Breast epithelium (tissue), 4 donors: ENCODE results near the gene TCEAL5. TPM values are rescaled to one million over a fixed set of nuclear protein-coding genes. Genes with fewer than 3 reads are reported as not detected.
"Not testable (repeated sequence)": the region's sequence is repeated elsewhere in the genome, so short reads cannot be mapped to it uniquely, and the experiment has no call there.

ENCODE experiments used
- DNase-seq, 2 donors: peaks; one replicate each; pipeline ENCODE4 v3.0.0-alpha.2; 2019; ENCODE audit warnings: low spot score in 2 of 2
- H3K27ac ChIP-seq, 2 donors: fragments of 200-600 bp; sonication (generic) in 1 of 2; one replicate each; pipeline ENCODE4 v1.5.1; 2016 to 2019; ENCODE audit warnings: mild to moderate bottlenecking in 1 of 2
- H3K27me3 ChIP-seq, 2 donors: fragments of 200-600 bp; sonication (generic) in 1 of 2; one replicate each; pipeline versions ENCODE4 v1.5.1 to v1.6.0; 2017 to 2019; ENCODE audit warnings: control low read depth in 1 of 2, mild to moderate bottlenecking in 1 of 2
- H3K36me3 ChIP-seq: fragments of 200-600 bp; one replicate; pipeline ENCODE4 v1.5.1; 2019
- H3K4me1 ChIP-seq, 2 donors: fragments of 200-600 bp; sonication (generic); one replicate each; pipeline ENCODE4 v1.5.1; 2016 to 2019; ENCODE audit warnings: control low read depth in 1 of 2
- H3K4me3 ChIP-seq, 3 donors: fragments of 200-600 bp; sonication (generic); 1 replicate in 2 of 3; 2 replicates in 1 of 3; pipeline ENCODE4 v1.5.1; 2016 to 2019; ENCODE audit warnings: mild to moderate bottlenecking in 3 of 3, moderate library complexity in 2 of 3
- H3K9me3 ChIP-seq, 2 donors: fragments of 200-600 bp; sonication (generic) in 1 of 2; one replicate each; pipeline ENCODE4 v1.5.1; 2016 to 2019; ENCODE audit warnings: control low read depth in 1 of 2
- POLR2A ChIP-seq: fragments of 450-650 bp; IDR thresholded peaks from one replicate; pipeline ENCODE4 v1.6.1; 2016; ENCODE audit warnings: antibody characterized with exemption, mild to moderate bottlenecking, moderate library complexity
- POLR2AphosphoS5 ChIP-seq, 3 donors: sonication (generic); formaldehyde crosslinking; IDR thresholded peaks; one replicate each; pipeline ENCODE4 v1.6.1; 2017; ENCODE audit warnings: antibody characterized with exemption in 3 of 3
- intact Hi-C: fragments of 100-400 bp; cut with DNase I; formaldehyde crosslinking; loops from one replicate; pipeline ENCODE4 v1.15.1; 2023; ENCODE audit warnings: low total_unique reads
- total RNA-seq, 3 donors: library from RNA; depleted of rRNA; stranded (reverse); fragments of >200 nt; gene quantifications; one replicate each; pipeline ENCODE4 v1.1.0, GENCODE V29; 2016
- TF ChIP-seq, protein P1 (sequence below), 3 donors: fragments of 450-650 bp; IDR thresholded peaks; one replicate each; pipeline ENCODE4 v1.5.1; 2016 to 2017; ENCODE audit warnings: antibody characterized with exemption in 3 of 3, mild to moderate bottlenecking in 3 of 3, moderate library complexity in 3 of 3

Gene TCEAL5
- total RNA-seq, 3 donors from 2014 or later = 0.88 to 1.3 TPM; not detected in 1

DNA sequence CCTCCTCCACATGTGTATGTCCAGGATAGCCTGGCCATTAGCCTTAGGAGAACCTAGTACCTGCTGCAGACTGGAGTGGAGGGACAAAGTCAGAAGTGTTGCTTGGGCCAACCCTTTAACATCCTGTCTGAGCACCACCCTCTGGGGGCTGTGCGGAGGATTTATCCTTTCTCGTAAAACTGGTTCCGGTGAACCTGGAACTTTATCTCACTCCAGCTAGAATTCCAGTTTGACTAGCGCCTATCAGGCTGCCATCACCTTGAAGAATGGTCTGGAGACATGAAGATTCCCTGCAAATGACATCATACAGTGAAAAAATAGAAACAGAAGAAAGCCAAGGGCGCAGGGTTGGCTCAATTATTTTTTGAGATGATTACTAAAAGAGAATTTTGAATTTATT is 25.6 kb downstream of the TCEAL5 start:
- Histone ChIP-seq H3K4me1 (no peaks in the 10 kb centered on the region), H3K36me3 (no peaks in the 10 kb centered on the region), H3K4me3 (no peak overlapping the region), H3K9me3 (no peaks in the 10 kb centered on the region), H3K27ac (peak overlapping the region in 1 of 2 donors; percentile 0), H3K27me3 (peaks cover 0 to 24% of the 10 kb centered on the region in 2 donors)
- DNase-seq = no peak
- TF ChIP-seq POLR2A (no peak), POLR2AphosphoS5 (IDR thresholded peaks at IDR 0.05) (no peak)
- TF ChIP-seq, protein P1, sequence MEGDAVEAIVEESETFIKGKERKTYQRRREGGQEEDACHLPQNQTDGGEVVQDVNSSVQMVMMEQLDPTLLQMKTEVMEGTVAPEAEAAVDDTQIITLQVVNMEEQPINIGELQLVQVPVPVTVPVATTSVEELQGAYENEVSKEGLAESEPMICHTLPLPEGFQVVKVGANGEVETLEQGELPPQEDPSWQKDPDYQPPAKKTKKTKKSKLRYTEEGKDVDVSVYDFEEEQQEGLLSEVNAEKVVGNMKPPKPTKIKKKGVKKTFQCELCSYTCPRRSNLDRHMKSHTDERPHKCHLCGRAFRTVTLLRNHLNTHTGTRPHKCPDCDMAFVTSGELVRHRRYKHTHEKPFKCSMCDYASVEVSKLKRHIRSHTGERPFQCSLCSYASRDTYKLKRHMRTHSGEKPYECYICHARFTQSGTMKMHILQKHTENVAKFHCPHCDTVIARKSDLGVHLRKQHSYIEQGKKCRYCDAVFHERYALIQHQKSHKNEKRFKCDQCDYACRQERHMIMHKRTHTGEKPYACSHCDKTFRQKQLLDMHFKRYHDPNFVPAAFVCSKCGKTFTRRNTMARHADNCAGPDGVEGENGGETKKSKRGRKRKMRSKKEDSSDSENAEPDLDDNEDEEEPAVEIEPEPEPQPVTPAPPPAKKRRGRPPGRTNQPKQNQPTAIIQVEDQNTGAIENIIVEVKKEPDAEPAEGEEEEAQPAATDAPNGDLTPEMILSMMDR (IDR thresholded peaks at IDR 0.05) = no peak
- intact Hi-C loops = no loop called here

DNA sequence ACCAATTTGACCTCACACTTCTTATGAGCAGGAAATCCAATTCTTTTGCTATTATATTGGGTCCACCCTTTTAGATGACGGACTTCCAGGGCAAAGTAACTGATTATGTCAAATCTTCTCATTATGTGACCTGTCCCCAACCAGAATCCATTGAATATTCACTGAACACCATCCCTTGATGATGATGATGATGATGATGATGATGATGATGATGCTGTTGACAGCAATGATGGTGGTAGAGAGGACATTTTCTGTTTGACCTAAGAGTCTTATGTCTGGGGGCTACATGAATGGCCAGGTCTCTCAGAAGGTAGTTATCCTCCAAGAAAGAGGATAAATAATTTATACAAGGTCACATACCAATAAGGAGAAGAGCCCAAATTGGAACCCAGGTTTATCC is 26.7 kb downstream of the TCEAL5 start:
- Histone ChIP-seq H3K27ac (no peak overlapping the region), H3K27me3 (peaks cover 0 to 15% of the 10 kb centered on the region in 2 donors), H3K4me1 (no peaks in the 10 kb centered on the region), H3K36me3 (no peaks in the 10 kb centered on the region), H3K4me3 (no peak overlapping the region), H3K9me3 (no peaks in the 10 kb centered on the region)
- DNase-seq = no peak
- intact Hi-C loops = no loop called here
- TF ChIP-seq POLR2AphosphoS5 (IDR thresholded peaks at IDR 0.05) (no peak), POLR2A (no peak)
- TF ChIP-seq, protein P1 (IDR thresholded peaks at IDR 0.05) = no peak

DNA sequence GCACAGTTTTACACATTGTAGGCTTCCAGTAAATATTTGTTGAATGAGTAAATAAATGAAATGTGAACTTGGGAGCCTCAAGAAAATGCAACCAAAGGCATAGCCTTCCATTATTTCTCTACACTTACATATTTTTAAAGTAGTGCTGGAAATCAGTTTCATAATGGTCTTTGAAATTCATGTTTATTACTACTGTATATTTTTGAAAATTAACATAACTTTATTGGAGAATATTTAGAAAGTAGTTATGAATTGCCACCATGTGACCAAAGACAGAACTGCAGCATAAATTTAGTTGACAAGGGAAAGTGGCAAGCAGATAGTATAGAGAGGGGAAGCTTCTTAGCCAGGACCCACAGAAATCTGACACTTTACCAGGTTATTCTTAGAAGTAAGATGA is 28.0 kb downstream of the TCEAL5 start:
- no peak for DNase-seq
- no peak overlapping the region for H3K4me3 ChIP-seq
- no peaks in the 10 kb centered on the region for H3K36me3 ChIP-seq
- TF ChIP-seq POLR2AphosphoS5 (IDR thresholded peaks at IDR 0.05) (no peak), POLR2A (no peak)
- TF ChIP-seq, protein P1 (IDR thresholded peaks at IDR 0.05) = peak in 1 of 3 donors; percentile 24
- H3K27me3 ChIP-seq = peaks cover 0 to 11% of the 10 kb centered on the region in 2 donors
- H3K9me3 ChIP-seq = no peaks in the 10 kb centered on the region
- no peak overlapping the region for H3K27ac ChIP-seq
- intact Hi-C loops = no loop called here
- no peaks in the 10 kb centered on the region for H3K4me1 ChIP-seq

DNA sequence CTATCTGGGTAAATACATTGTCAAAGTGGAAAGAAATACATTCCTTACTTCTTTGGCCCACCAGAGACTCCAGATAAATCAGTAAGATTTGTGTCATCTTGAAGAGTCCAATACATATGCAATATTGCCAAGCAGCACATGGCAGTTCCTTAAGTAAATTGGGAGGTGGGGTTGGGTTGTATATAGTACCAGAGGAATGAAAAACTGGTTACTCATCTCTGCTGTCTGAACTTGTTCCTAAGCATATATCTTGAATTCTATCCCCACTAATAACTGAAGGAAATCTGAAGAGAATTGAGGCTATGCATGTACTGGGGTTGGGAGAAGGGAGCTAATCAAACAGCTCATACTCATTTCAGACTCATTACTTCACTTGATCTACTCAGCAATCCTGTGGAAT is 36.4 kb downstream of the TCEAL5 start:
- DNase-seq = no peak
- H3K27me3 ChIP-seq = peaks cover 0 to 29% of the 10 kb centered on the region in 2 donors
- no peaks in the 10 kb centered on the region for H3K36me3 ChIP-seq
- TF ChIP-seq POLR2AphosphoS5 (IDR thresholded peaks at IDR 0.05) = no peak
- no peak for TF ChIP-seq POLR2A
- TF ChIP-seq, protein P1 (IDR thresholded peaks at IDR 0.05) = no peak
- H3K9me3 ChIP-seq = no peaks in the 10 kb centered on the region
- no peaks in the 10 kb centered on the region for H3K4me1 ChIP-seq
- intact Hi-C loops = no loop called here
- H3K27ac ChIP-seq = no peak overlapping the region
- H3K4me3 ChIP-seq = no peak overlapping the region

DNA sequence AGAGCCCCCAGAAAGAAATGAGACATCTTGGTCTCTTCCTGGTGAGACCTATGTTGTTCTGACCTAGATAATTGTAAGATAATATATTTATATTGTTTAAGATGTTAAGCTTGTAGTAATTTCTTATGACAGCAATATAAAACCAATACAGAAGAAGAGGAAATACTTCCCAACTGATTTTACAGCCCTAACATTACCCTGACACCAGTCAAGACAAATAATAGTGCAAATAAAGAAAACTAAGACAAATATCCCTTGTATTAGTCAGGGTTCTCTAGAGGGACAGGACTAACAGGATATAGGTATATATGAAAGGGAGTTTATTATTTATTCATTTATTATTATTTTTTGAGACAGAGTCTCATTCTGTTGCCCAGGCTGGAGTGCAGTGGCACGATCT is 40.3 kb downstream of the TCEAL5 start:
- no peaks in the 10 kb centered on the region for H3K4me1 ChIP-seq
- TF ChIP-seq, protein P1 (IDR thresholded peaks at IDR 0.05) = no peak
- TF ChIP-seq POLR2A (no peak), POLR2AphosphoS5 (IDR thresholded peaks at IDR 0.05) (no peak)
- no peak overlapping the region for H3K27ac ChIP-seq
- H3K27me3 ChIP-seq = peaks cover 0 to 22% of the 10 kb centered on the region in 2 donors
- no peaks in the 10 kb centered on the region for H3K36me3 ChIP-seq
- DNase-seq = no peak
- no peaks in the 10 kb centered on the region for H3K9me3 ChIP-seq
- intact Hi-C loops = no loop called here
- no peak overlapping the region for H3K4me3 ChIP-seq

DNA sequence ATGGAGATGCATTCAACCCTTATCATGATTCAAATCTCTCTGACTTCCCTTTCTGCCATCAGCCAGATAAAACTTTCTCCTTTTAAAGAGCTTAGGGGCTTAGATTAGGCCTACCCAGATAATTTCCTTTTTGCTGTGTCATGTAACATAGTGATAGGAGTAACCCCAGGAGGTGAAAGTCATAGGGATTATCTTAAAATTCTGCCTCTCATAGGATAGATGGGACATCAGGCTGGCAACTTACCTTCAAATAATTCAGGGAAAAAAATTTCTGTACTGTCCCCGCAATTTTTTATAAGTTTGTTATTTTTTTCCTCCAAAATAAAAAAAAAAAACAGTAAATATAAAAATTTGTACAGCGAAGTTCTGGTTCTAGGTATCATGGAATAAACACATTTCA is 40.9 kb downstream of the TCEAL5 start:
- intact Hi-C loops, H3K4me3 ChIP-seq, H3K36me3 ChIP-seq, H3K27ac ChIP-seq, H3K4me1 ChIP-seq, H3K9me3 ChIP-seq, DNase-seq: not testable (repeated sequence)
- peaks cover 0 to 26% of the 10 kb centered on the region in 2 donors for H3K27me3 ChIP-seq
